K562 (cell line): ENCODE results near the gene RBM17. TPM values are rescaled to one million over a fixed set of nuclear protein-coding genes. Genes with fewer than 3 reads are reported as not detected.

Experiments used
- BCLAF1 ChIP-seq, 2 experiments: fragments of 450-650 bp in 1 of 2; IDR thresholded peaks; 2 replicates each; pipeline ENCODE4 v1.6.1; 2011 to 2017; ENCODE audit warnings: low read depth in 2 of 2, antibody characterized with exemption in 1 of 2, borderline replicate concordance in 1 of 2, low read length in 1 of 2, mild to moderate bottlenecking in 1 of 2, mixed read lengths in 1 of 2; ENCODE audit not compliant: control insufficient read depth in 1 of 2
- BDP1 ChIP-seq: IDR thresholded peaks from 3 replicates; pipeline ENCODE4 v1.6.1; 2011; ENCODE audit not compliant: insufficient read length, insufficient read depth
- BRCA1 ChIP-seq, 2 experiments: fragments of 450-650 bp in 1 of 2; sonication (generic) in 1 of 2; formaldehyde crosslinking in 1 of 2; IDR thresholded peaks; 2 replicates each; pipeline versions ENCODE4 v1.5.0 to v1.6.1; 2017 to 2020; ENCODE audit warnings: mild to moderate bottlenecking in 1 of 2, missing genetic modification reagents in 1 of 2
- CSDE1 ChIP-seq, 2 experiments: fragments of 450-650 bp; IDR thresholded peaks; 2 replicates each; pipeline ENCODE4 v1.6.1; 2016; ENCODE audit warnings: mild to moderate bottlenecking in 1 of 2
- FUS ChIP-seq: fragments of 200-400 bp; formaldehyde crosslinking; optimal IDR thresholded peaks from 2 replicates; pipeline ENCODE3; 2017; ENCODE audit warnings: low read depth, low read length
- MCM2 ChIP-seq: fragments of 450-650 bp; IDR thresholded peaks from 2 replicates; pipeline ENCODE4 v1.6.1; 2017; ENCODE audit warnings: low read depth, mild to moderate bottlenecking
- PHB ChIP-seq: fragments of 250-450 bp; sonication (Bioruptor Pico); IDR thresholded peaks from 2 replicates; pipeline ENCODE4 v1.5.0; 2021
- PHF20 ChIP-seq: fragments of 450-650 bp; IDR thresholded peaks from 2 replicates; pipeline ENCODE4 v1.6.1; 2018; ENCODE audit not compliant: partially characterized antibody
- RAD21 ChIP-seq, 2 experiments: fragments of 250-450 bp in 1 of 2; fragments of 450-650 bp in 1 of 2; sonication (Bioruptor Pico) in 1 of 2; formaldehyde crosslinking in 1 of 2; IDR thresholded peaks in 1 of 2; conservative IDR thresholded peaks in 1 of 2; 2 replicates each; pipeline versions ENCODE4 v1.4.0 to v1.8.0; 2020 to 2022; ENCODE audit warnings: mild to moderate bottlenecking in 2 of 2, moderate library complexity in 1 of 2
- RNF2 ChIP-seq: sonication (generic); IDR thresholded peaks from 2 replicates; pipeline ENCODE4 v1.6.1; 2016
- TAF9B ChIP-seq: fragments of 450-650 bp; IDR thresholded peaks from 2 replicates; pipeline ENCODE4 v1.6.1; 2018; ENCODE audit warnings: mild to moderate bottlenecking; ENCODE audit not compliant: partially characterized antibody
- THAP12 ChIP-seq: fragments of 250-450 bp; sonication (Bioruptor Pico); IDR thresholded peaks from 2 replicates; pipeline ENCODE4 v1.9.0; 2021; ENCODE audit warnings: mild to moderate bottlenecking, inconsistent platforms
- ZFPM2 ChIP-seq: fragments of 250-450 bp; sonication (Bioruptor Pico); IDR thresholded peaks from 2 replicates; pipeline ENCODE4 v1.5.1; 2022; ENCODE audit warnings: mild to moderate bottlenecking
- ZKSCAN3 ChIP-seq: fragments of 250-450 bp; sonication (Bioruptor Pico); IDR thresholded peaks from 2 replicates; pipeline ENCODE4 v1.4.0; 2020
- ZNF212 ChIP-seq: fragments of 450-650 bp; formaldehyde crosslinking; IDR thresholded peaks from 2 replicates; pipeline ENCODE4 v1.4.0; 2020; ENCODE audit warnings: mild to moderate bottlenecking
- polyA plus RNA-seq, 8 experiments: library from polyadenylated mRNA; depleted of rRNA in 4 of 8; stranded (reverse) in 5 of 8; unstranded in 3 of 8; fragments of >200 nt; fragmentation: Nextera tagmentation in 2 of 8; fragmentation: Illumina TruSeq in 1 of 8; extraction: Ambion mirVana in 2 of 8; extraction: Trizol in 1 of 8; gene quantifications; 2 replicates each; pipeline versions ENCODE4 v1.2.1 to v1.2.3, GENCODE V29; 2011 to 2014; ENCODE audit warnings: inconsistent platforms in 1 of 8, missing spikeins in 1 of 8
- total RNA-seq, 7 experiments: library from RNA; depleted of rRNA in 6 of 7; stranded (reverse); fragments of >200 nt in 6 of 7; fragmentation: Illumina TruSeq in 2 of 7; extraction: Trizol in 2 of 7; gene quantifications; 2 replicates each; pipeline versions ENCODE4 v1.2.1 to v1.2.3, GENCODE V29; 2011 to 2021; ENCODE audit warnings: low replicate concordance in 1 of 7
- TF ChIP-seq, protein P1 (sequence below): IDR thresholded peaks from 2 replicates; pipeline ENCODE4 v1.6.1; 2014; ENCODE audit warnings: antibody characterized with exemption
- TF ChIP-seq, protein P2 (sequence below): sonication (generic); formaldehyde crosslinking; IDR thresholded peaks from 2 replicates; pipeline ENCODE4 v1.8.1; 2022; ENCODE audit warnings: missing genetic modification reagents
- TF ChIP-seq, protein P3 (sequence below): IDR thresholded peaks from 2 replicates; pipeline ENCODE4 v1.6.1; 2012; ENCODE audit warnings: low read depth, low read length, improper control_type of control experiment, borderline replicate concordance

RBM17 gene
- total and polyA plus RNA-seq, 9 of the 15 experiments (the other 6 are each of a cell fraction or from before 2014, with no cell fraction given) = 23.6 to 217 (median 124) TPM

DNA sequence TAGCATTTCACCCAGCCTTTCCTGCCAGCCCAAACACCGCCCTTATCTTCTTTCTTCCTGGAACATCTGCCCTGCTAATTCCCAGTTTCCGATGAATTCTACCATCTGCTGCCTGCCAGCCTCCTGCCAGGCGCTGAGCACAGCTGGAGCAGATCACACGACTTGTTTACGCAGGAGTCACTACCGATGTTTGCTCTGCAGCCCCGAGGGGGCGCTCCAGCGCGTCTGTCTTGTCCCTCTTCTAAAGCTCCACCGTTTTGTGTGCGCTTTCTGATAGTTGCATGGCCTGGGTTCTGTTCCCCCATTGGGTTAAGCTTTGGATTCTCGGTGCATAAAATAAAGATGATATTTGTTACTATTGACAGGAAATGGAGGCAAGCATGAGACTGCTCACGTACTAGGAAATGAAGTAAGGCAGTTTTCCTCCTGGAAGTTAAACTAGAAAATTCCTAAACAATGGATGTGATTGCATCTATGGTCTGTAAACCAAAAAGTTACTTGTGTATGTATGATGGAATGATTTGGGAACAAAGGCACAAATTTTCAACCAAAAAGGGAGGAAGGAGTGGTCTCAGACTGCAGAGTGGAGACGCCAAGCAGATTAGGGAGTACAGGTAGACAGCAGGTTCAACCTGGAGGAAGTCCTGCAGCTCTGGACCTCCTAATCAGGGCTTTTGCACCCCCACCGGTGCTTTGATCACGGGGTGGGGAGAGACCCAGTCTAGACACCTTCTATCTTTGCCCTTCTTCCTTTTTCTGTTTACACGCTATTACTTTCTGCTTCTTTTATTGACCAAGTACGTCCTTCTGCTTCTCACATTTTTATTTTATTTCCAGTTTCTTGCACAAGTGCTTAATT is 2.2 kb upstream of the RBM17 start (continued):
- TF ChIP-seq FUS (no peak), MCM2 (no peak), TAF9B (no peak), ZNF212 (no peak), PHB (CRISPR knock-in tag) (no peak), ZKSCAN3 (no peak), RAD21 (CRISPR knock-in tag; conservative IDR thresholded peaks at IDR 0.05 in 1 of 2, IDR thresholded peaks at IDR 0.05 in 1 of 2) (peak; percentile 39 to 63), BDP1 (no peak), BCLAF1 (IDR thresholded peaks at IDR 0.05; ENCODE audit: borderline replicate concordance in 1 of 2, control insufficient read depth in 1 of 2, low read depth in 2 of 2, low read length in 1 of 2) (no peak), CSDE1 (IDR thresholded peaks at IDR 0.05) (no peak), ZFPM2 (no peak), BRCA1 (IDR thresholded peaks at IDR 0.05) (no peak), BRCA1 (CRISPR knock-in tag; IDR thresholded peaks at IDR 0.05) (no peak), RNF2 (no peak), THAP12 (CRISPR knock-in tag) (no peak), PHF20 (peak; percentile 23)
- TF ChIP-seq, protein P1, sequence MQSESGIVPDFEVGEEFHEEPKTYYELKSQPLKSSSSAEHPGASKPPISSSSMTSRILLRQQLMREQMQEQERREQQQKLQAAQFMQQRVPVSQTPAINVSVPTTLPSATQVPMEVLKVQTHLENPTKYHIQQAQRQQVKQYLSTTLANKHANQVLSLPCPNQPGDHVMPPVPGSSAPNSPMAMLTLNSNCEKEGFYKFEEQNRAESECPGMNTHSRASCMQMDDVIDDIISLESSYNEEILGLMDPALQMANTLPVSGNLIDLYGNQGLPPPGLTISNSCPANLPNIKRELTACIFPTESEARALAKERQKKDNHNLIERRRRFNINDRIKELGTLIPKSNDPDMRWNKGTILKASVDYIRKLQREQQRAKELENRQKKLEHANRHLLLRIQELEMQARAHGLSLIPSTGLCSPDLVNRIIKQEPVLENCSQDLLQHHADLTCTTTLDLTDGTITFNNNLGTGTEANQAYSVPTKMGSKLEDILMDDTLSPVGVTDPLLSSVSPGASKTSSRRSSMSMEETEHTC = 0 out of 2 replicates have a peak, but pooled peaks have one; percentile 54
- TF ChIP-seq, protein P2, sequence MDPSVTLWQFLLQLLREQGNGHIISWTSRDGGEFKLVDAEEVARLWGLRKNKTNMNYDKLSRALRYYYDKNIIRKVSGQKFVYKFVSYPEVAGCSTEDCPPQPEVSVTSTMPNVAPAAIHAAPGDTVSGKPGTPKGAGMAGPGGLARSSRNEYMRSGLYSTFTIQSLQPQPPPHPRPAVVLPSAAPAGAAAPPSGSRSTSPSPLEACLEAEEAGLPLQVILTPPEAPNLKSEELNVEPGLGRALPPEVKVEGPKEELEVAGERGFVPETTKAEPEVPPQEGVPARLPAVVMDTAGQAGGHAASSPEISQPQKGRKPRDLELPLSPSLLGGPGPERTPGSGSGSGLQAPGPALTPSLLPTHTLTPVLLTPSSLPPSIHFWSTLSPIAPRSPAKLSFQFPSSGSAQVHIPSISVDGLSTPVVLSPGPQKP = no peak
- TF ChIP-seq, protein P3, sequence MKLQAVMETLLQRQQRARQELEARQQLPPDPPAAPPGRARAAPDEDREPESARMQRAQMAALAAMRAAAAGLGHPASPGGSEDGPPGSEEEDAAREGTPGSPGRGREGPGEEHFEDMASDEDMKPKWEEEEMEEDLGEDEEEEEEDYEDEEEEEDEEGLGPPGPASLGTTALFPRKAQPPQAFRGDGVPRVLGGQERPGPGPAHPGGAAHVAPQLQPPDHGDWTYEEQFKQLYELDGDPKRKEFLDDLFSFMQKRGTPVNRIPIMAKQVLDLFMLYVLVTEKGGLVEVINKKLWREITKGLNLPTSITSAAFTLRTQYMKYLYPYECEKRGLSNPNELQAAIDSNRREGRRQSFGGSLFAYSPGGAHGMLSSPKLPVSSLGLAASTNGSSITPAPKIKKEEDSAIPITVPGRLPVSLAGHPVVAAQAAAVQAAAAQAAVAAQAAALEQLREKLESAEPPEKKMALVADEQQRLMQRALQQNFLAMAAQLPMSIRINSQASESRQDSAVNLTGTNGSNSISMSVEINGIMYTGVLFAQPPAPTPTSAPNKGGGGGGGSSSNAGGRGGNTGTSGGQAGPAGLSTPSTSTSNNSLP = no peak
